GM12878 (cell line): ENCODE results near the gene CATSPER1. TPM values are rescaled to one million over a fixed set of nuclear protein-coding genes. Genes with fewer than 3 reads are reported as not detected.
A peak's percentile ranks its signal among the peaks of the same experiment; 100 is the strongest.

Experiments
- CREB1 ChIP-seq: IDR thresholded peaks from 2 replicates; pipeline ENCODE4 v1.6.1; 2012; ENCODE audit warnings: low read depth, mild to moderate bottlenecking, inconsistent platforms
- FOS ChIP-seq: IDR thresholded peaks from 3 replicates; pipeline ENCODE4 v1.6.1; 2011; ENCODE audit warnings: borderline replicate concordance; ENCODE audit not compliant: insufficient read length; ENCODE audit errors: extremely low read depth
- HDAC2 ChIP-seq: fragments of 200-600 bp; sonication (generic); IDR thresholded peaks from 2 replicates; pipeline ENCODE4 v1.6.1; 2017
- HSF1 ChIP-seq: fragments of 150-350 bp; IDR thresholded peaks from 2 replicates; pipeline ENCODE4 v1.6.1; 2014; ENCODE audit warnings: mild to moderate bottlenecking, low read depth, low read length
- KAT2A ChIP-seq: conservative IDR thresholded peaks from 2 replicates; pipeline ENCODE4 v1.6.1; 2011; ENCODE audit warnings: low read depth, low read length; ENCODE audit not compliant: control insufficient read depth
- KLF5 ChIP-seq: fragments of 450-650 bp; IDR thresholded peaks from 2 replicates; pipeline ENCODE4 v1.6.1; 2014; ENCODE audit warnings: mild to moderate bottlenecking; ENCODE audit not compliant: partially characterized antibody
- MEF2A ChIP-seq: IDR thresholded peaks from 2 replicates; pipeline ENCODE4 v1.6.1; 2011; ENCODE audit warnings: low read depth, mild to moderate bottlenecking, low read length, moderate library complexity; ENCODE audit not compliant: insufficient read depth
- MTA2 ChIP-seq: fragments of 450-650 bp; IDR thresholded peaks from 2 replicates; pipeline ENCODE4 v1.6.1; 2016; ENCODE audit warnings: low read depth, mild to moderate bottlenecking, moderate library complexity
- NFIC ChIP-seq: IDR thresholded peaks from 2 replicates; pipeline ENCODE4 v1.6.1; 2012; ENCODE audit warnings: low read depth, mild to moderate bottlenecking, inconsistent platforms, low read length, moderate library complexity
- PML ChIP-seq: IDR thresholded peaks from 2 replicates; pipeline ENCODE4 v1.6.1; 2012; ENCODE audit warnings: low read length, inconsistent platforms
- POLR2A ChIP-seq: IDR thresholded peaks from 2 replicates; pipeline ENCODE4 v1.6.1; 2011; ENCODE audit warnings: low read depth, mild to moderate bottlenecking, low read length
- SMC3 ChIP-seq: IDR thresholded peaks from 2 replicates; pipeline ENCODE4 v1.6.1; 2011; ENCODE audit warnings: low read length, improper control_type of control experiment, borderline replicate concordance
- TCF12 ChIP-seq: IDR thresholded peaks from 2 replicates; pipeline ENCODE4 v1.6.1; 2011; ENCODE audit warnings: low read depth, mild to moderate bottlenecking, low read length
- WRNIP1 ChIP-seq: IDR thresholded peaks from 2 replicates; pipeline ENCODE4 v1.6.1; 2011; ENCODE audit warnings: low read depth, low read length, improper control_type of control experiment, borderline replicate concordance
- ZZZ3 ChIP-seq: IDR thresholded peaks from 2 replicates; pipeline ENCODE4 v1.6.1; 2011; ENCODE audit warnings: low read depth; ENCODE audit not compliant: control insufficient read depth, insufficient read length
- polyA plus RNA-seq, 11 experiments: library from polyadenylated mRNA; depleted of rRNA in 4 of 11; unstranded in 6 of 11; stranded (reverse) in 5 of 11; fragments of >200 nt; fragmentation: Nextera tagmentation in 4 of 11; fragmentation: Illumina TruSeq in 1 of 11; extraction: Ambion mirVana in 4 of 11; extraction: Trizol in 1 of 11; gene quantifications; 1 replicate in 1 of 11; 2 replicates in 10 of 11; pipeline versions ENCODE4 v1.2.1 to v1.2.3, GENCODE V29; 2011 to 2016; ENCODE audit warnings: inconsistent platforms in 2 of 11, missing spikeins in 2 of 11, low read depth in 1 of 11
- total RNA-seq, 4 experiments: library from RNA; depleted of rRNA in 3 of 4; stranded (reverse); fragments of >200 nt in 3 of 4; fragmentation: Illumina TruSeq in 1 of 4; extraction: Trizol in 1 of 4; gene quantifications; 2 replicates each; pipeline versions ENCODE4 v1.2.1 to v1.2.3, GENCODE V29; 2013 to 2021
- TF ChIP-seq, protein P1 (sequence below), 3 experiments: IDR thresholded peaks in 2 of 3; conservative IDR thresholded peaks in 1 of 3; 2 replicates each; pipeline ENCODE4 v1.5.1; 2011; ENCODE audit warnings: low read depth in 3 of 3, low read length in 3 of 3, mild to moderate bottlenecking in 3 of 3, control low read depth in 2 of 3, moderate library complexity in 2 of 3, inconsistent platforms in 1 of 3, mixed read lengths in 1 of 3; ENCODE audit not compliant: control insufficient read depth in 2 of 3, insufficient read depth in 1 of 3; ENCODE audit errors: extremely low read depth in 1 of 3
- TF ChIP-seq, protein P2 (sequence below): fragments of 450-650 bp; IDR thresholded peaks from 2 replicates; pipeline ENCODE4 v1.6.1; 2017; ENCODE audit warnings: mild to moderate bottlenecking
- TF ChIP-seq, protein P3 (sequence below): fragments of 450-650 bp; formaldehyde crosslinking; IDR thresholded peaks from 2 replicates; pipeline ENCODE4 v1.4.0; 2022; ENCODE audit warnings: mild to moderate bottlenecking, moderate library complexity
- TF ChIP-seq, protein P4 (sequence below): fragments of 150-350 bp; IDR thresholded peaks from 2 replicates; pipeline ENCODE4 v1.6.1; 2016; ENCODE audit warnings: low read depth, low read length

The CATSPER1 gene
- total and polyA plus RNA-seq, 10 of the 15 experiments (the other 5 are each of a cell fraction or from before 2014, with no cell fraction given): 0.02 to 0.05 TPM; not detected in 8

GRCh38 chr11:66002648-66003225 is 23.5 kb downstream of the CATSPER1 start (continued):
- TF ChIP-seq, protein P1, sequence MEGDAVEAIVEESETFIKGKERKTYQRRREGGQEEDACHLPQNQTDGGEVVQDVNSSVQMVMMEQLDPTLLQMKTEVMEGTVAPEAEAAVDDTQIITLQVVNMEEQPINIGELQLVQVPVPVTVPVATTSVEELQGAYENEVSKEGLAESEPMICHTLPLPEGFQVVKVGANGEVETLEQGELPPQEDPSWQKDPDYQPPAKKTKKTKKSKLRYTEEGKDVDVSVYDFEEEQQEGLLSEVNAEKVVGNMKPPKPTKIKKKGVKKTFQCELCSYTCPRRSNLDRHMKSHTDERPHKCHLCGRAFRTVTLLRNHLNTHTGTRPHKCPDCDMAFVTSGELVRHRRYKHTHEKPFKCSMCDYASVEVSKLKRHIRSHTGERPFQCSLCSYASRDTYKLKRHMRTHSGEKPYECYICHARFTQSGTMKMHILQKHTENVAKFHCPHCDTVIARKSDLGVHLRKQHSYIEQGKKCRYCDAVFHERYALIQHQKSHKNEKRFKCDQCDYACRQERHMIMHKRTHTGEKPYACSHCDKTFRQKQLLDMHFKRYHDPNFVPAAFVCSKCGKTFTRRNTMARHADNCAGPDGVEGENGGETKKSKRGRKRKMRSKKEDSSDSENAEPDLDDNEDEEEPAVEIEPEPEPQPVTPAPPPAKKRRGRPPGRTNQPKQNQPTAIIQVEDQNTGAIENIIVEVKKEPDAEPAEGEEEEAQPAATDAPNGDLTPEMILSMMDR (IDR thresholded peaks at IDR 0.05 in 2 of 3, conservative IDR thresholded peaks at IDR 0.05 in 1 of 3; ENCODE audit: control insufficient read depth in 2 of 3, extremely low read depth in 1 of 3, insufficient read depth in 1 of 3, low read depth in 3 of 3, low read length in 3 of 3): peak in 1 of 3 experiments; percentile 14; a peak in 1 of 6 replicates
- TF ChIP-seq SMC3: no peak
- TF ChIP-seq WRNIP1: 0 out of 2 replicates have a peak, but pooled peaks have one; percentile 87
- TF ChIP-seq KAT2A: no peak
- TF ChIP-seq MEF2A: no peak
- TF ChIP-seq HSF1: no peak
- TF ChIP-seq, protein P2, sequence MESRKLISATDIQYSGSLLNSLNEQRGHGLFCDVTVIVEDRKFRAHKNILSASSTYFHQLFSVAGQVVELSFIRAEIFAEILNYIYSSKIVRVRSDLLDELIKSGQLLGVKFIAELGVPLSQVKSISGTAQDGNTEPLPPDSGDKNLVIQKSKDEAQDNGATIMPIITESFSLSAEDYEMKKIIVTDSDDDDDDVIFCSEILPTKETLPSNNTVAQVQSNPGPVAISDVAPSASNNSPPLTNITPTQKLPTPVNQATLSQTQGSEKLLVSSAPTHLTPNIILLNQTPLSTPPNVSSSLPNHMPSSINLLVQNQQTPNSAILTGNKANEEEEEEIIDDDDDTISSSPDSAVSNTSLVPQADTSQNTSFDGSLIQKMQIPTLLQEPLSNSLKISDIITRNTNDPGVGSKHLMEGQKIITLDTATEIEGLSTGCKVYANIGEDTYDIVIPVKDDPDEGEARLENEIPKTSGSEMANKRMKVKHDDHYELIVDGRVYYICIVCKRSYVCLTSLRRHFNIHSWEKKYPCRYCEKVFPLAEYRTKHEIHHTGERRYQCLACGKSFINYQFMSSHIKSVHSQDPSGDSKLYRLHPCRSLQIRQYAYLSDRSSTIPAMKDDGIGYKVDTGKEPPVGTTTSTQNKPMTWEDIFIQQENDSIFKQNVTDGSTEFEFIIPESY: no peak
- TF ChIP-seq, protein P3, sequence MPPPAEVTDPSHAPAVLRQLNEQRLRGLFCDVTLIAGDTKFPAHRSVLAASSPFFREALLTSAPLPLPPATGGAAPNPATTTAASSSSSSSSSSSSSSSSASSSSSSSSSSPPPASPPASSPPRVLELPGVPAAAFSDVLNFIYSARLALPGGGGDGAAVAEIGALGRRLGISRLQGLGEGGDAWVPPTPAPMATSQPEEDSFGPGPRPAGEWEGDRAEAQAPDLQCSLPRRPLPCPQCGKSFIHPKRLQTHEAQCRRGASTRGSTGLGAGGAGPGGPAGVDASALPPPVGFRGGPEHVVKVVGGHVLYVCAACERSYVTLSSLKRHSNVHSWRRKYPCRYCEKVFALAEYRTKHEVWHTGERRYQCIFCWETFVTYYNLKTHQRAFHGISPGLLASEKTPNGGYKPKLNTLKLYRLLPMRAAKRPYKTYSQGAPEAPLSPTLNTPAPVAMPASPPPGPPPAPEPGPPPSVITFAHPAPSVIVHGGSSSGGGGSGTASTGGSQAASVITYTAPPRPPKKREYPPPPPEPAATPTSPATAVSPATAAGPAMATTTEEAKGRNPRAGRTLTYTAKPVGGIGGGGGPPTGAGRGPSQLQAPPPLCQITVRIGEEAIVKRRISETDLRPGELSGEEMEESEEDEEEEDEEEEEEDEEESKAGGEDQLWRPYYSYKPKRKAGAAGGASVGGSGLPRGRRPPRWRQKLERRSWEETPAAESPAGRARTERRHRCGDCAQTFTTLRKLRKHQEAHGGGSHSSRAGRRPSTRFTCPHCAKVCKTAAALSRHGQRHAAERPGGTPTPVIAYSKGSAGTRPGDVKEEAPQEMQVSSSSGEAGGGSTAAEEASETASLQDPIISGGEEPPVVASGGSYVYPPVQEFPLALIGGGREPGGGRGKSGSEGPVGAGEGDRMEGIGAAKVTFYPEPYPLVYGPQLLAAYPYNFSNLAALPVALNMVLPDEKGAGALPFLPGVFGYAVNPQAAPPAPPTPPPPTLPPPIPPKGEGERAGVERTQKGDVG (CRISPR knock-in tag): no peak
- no peak for TF ChIP-seq KLF5
- TF ChIP-seq ZZZ3: no peak
- no peak for TF ChIP-seq MTA2
- TF ChIP-seq PML: no peak
- TF ChIP-seq NFIC: no peak
- TF ChIP-seq HDAC2: no peak
- TF ChIP-seq TCF12: no peak
- no peak for TF ChIP-seq FOS
- no peak for TF ChIP-seq CREB1
- TF ChIP-seq, protein P4, sequence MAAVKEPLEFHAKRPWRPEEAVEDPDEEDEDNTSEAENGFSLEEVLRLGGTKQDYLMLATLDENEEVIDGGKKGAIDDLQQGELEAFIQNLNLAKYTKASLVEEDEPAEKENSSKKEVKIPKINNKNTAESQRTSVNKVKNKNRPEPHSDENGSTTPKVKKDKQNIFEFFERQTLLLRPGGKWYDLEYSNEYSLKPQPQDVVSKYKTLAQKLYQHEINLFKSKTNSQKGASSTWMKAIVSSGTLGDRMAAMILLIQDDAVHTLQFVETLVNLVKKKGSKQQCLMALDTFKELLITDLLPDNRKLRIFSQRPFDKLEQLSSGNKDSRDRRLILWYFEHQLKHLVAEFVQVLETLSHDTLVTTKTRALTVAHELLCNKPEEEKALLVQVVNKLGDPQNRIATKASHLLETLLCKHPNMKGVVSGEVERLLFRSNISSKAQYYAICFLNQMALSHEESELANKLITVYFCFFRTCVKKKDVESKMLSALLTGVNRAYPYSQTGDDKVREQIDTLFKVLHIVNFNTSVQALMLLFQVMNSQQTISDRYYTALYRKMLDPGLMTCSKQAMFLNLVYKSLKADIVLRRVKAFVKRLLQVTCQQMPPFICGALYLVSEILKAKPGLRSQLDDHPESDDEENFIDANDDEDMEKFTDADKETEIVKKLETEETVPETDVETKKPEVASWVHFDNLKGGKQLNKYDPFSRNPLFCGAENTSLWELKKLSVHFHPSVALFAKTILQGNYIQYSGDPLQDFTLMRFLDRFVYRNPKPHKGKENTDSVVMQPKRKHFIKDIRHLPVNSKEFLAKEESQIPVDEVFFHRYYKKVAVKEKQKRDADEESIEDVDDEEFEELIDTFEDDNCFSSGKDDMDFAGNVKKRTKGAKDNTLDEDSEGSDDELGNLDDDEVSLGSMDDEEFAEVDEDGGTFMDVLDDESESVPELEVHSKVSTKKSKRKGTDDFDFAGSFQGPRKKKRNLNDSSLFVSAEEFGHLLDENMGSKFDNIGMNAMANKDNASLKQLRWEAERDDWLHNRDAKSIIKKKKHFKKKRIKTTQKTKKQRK: no peak
- TF ChIP-seq POLR2A: no peak; the same call in 1 of the 2 replicates
